Activated effector memory CD4-positive, alpha-beta T cell treated with Interleukin-2 at 50 U/mL for 16 hours (primary cell): Measurements from ENCODE around the gene WIPI1.
A peak's percentile ranks its signal among the peaks of the same experiment; 100 is the strongest.
"Not testable (repeated sequence)": the region's sequence is repeated elsewhere in the genome, so short reads cannot be mapped to it uniquely, and the experiment has no call there.

Source experiments
- DNase-seq: peaks from one replicate; pipeline ENCODE4 v3.0.0-alpha.2; 2020

The WIPI1 gene

GRCh38 chr17:68457168-68457538, at the start of gene WIPI1:
WIPI1 (minus strand) TSS chr17:68457496; CDS start chr17:68457421, 75 bp downstream.
- no peak for DNase-seq

- DNase-seq = no peak
These were observed 48.7 kb upstream of the WIPI1 start for GRCh38 chr17:68505951-68506350.

GRCh38 chr17:68501074-68501473, 43.8 kb upstream of the WIPI1 start:
- DNase-seq = no peak

- no peak for DNase-seq
These were observed 42.3 kb upstream of the WIPI1 start for GRCh38 chr17:68499587-68499986.

GRCh38 chr17:68498479-68499326, 41.4 kb upstream of the WIPI1 start:
- DNase-seq = no peak

GRCh38 chr17:68497885-68498319, 40.6 kb upstream of the WIPI1 start:
- no peak for DNase-seq

- DNase-seq = no peak
These were observed 37.8 kb upstream of the WIPI1 start for GRCh38 chr17:68495081-68495480.

- not testable (repeated sequence) for DNase-seq
These were observed 35.2 kb upstream of the WIPI1 start for GRCh38 chr17:68492394-68493054.

GRCh38 chr17:68491381-68492231, 34.3 kb upstream of the WIPI1 start:
- no peak for DNase-seq

- no peak for DNase-seq
These were observed 32.6 kb upstream of the WIPI1 start for GRCh38 chr17:68489919-68490318.

GRCh38 chr17:68484458-68484857, 27.2 kb upstream of the WIPI1 start:
- DNase-seq = no peak

- DNase-seq = no peak
These were observed 25.3 kb upstream of the WIPI1 start for GRCh38 chr17:68482576-68483041.

GRCh38 chr17:68480885-68481284, 23.6 kb upstream of the WIPI1 start:
- DNase-seq = no peak

- no peak for DNase-seq
These were observed 13.7 kb upstream of the WIPI1 start for GRCh38 chr17:68470961-68471360.

- no peak for DNase-seq
These were observed 11.5 kb upstream of the WIPI1 start for GRCh38 chr17:68468788-68469187.

GRCh38 chr17:68468334-68468733, 11.0 kb upstream of the WIPI1 start:
- DNase-seq = no peak

- no peak for DNase-seq
These were observed 6.1 kb upstream of the WIPI1 start for GRCh38 chr17:68463211-68464019.

GRCh38 chr17:68462381-68463210, 5.3 kb upstream of the WIPI1 start:
- peak; percentile 47 for DNase-seq

- DNase-seq = no peak
These were observed 4.3 kb upstream of the WIPI1 start for GRCh38 chr17:68461589-68461988.

- no peak for DNase-seq
These were observed 3.8 kb upstream of the WIPI1 start for GRCh38 chr17:68461122-68461539.

GRCh38 chr17:68460715-68461114, 3.4 kb upstream of the WIPI1 start:
- DNase-seq = no peak
